KMS-11 (cell line): ENCODE results near the gene WIF1.

Source experiments
- H2AFZ ChIP-seq: fragments of 200-600 bp; sonication (generic); 2 replicates; pipeline ENCODE4 v1.6.1; 2016; ENCODE audit warnings: antibody characterized with exemption, mixed run types, low read depth
- H3K27ac ChIP-seq: fragments of 200-600 bp; sonication (generic); 2 replicates; pipeline ENCODE4 v1.6.1; 2016; ENCODE audit warnings: mild to moderate bottlenecking, mixed run types
- H3K27me3 ChIP-seq: fragments of 200-600 bp; sonication (generic); 2 replicates; pipeline ENCODE4 v1.6.1; 2017; ENCODE audit warnings: mild to moderate bottlenecking, low read depth, mixed run types, moderate library complexity; ENCODE audit not compliant: insufficient read depth
- H3K36me3 ChIP-seq: fragments of 200-600 bp; sonication (generic); 2 replicates; pipeline ENCODE4 v1.6.1; 2017; ENCODE audit warnings: mild to moderate bottlenecking, mixed run types; ENCODE audit not compliant: insufficient read depth
- H3K4me1 ChIP-seq: fragments of 200-600 bp; sonication (generic); 2 replicates; pipeline ENCODE4 v1.6.1; 2016; ENCODE audit warnings: mild to moderate bottlenecking, low read depth, mixed run types; ENCODE audit not compliant: poor library complexity, severe bottlenecking
- H3K4me2 ChIP-seq: fragments of 200-600 bp; sonication (generic); 2 replicates; pipeline ENCODE4 v1.7.0; 2016; ENCODE audit warnings: mild to moderate bottlenecking, mixed run types
- H3K4me3 ChIP-seq: fragments of 200-600 bp; sonication (generic); IDR thresholded peaks from 2 replicates; pipeline ENCODE4 v1.6.1; 2017; ENCODE audit warnings: low read depth, low read length, mixed read lengths; ENCODE audit not compliant: insufficient read depth
- H3K79me2 ChIP-seq: fragments of 200-600 bp; sonication (generic); 2 replicates; pipeline ENCODE4 v1.6.1; 2016; ENCODE audit warnings: low read depth, mixed run types; ENCODE audit not compliant: insufficient read depth
- H3K9ac ChIP-seq: fragments of 200-600 bp; sonication (generic); 2 replicates; pipeline ENCODE4 v1.6.1; 2016; ENCODE audit warnings: mild to moderate bottlenecking, mixed run types
- H4K20me1 ChIP-seq: fragments of 200-600 bp; sonication (generic); 2 replicates; pipeline ENCODE4 v1.6.1; 2016; ENCODE audit warnings: mild to moderate bottlenecking, mixed run types; ENCODE audit not compliant: insufficient read depth
- TF ChIP-seq, protein P1 (sequence below): fragments of 200-600 bp; sonication (generic); conservative IDR thresholded peaks from 2 replicates; pipeline ENCODE4 v1.6.1; 2017; ENCODE audit warnings: low read depth, mild to moderate bottlenecking, antibody characterized with exemption, low read length, moderate library complexity, mixed read lengths

WIF1 gene

DNA sequence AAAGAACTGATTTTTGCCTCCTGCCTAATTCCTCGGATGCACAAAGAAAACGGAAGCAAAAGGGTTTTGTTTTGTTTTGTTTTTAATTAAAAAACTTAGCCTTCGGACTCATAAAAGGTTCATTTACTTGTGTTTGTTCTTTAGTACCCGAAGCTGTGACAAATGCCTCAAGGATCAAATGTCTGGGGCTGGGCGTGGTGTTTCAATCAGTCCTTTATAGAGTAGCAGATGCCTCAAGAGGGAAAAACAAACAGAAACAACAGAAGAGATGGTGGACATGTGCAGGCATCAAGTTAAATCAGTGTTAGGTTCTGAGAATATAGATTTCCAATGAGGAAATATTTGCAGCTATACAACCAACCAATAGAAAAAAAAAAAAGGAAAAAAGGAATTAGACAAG, 1.6 kb upstream of the WIF1 start:
- Histone ChIP-seq H4K20me1 (no peaks in the 10 kb centered on the region), H2AFZ (no peak overlapping the region), H3K27me3 (no peaks in the 10 kb centered on the region), H3K4me2 (no peak overlapping the region), H3K4me1 (peaks cover 7% of the 10 kb centered on the region), H3K4me3 (no peak overlapping the region), H3K79me2 (no peaks in the 10 kb centered on the region), H3K27ac (no peak overlapping the region), H3K36me3 (no peaks in the 10 kb centered on the region), H3K9ac (no peak overlapping the region)
- TF ChIP-seq, protein P1, sequence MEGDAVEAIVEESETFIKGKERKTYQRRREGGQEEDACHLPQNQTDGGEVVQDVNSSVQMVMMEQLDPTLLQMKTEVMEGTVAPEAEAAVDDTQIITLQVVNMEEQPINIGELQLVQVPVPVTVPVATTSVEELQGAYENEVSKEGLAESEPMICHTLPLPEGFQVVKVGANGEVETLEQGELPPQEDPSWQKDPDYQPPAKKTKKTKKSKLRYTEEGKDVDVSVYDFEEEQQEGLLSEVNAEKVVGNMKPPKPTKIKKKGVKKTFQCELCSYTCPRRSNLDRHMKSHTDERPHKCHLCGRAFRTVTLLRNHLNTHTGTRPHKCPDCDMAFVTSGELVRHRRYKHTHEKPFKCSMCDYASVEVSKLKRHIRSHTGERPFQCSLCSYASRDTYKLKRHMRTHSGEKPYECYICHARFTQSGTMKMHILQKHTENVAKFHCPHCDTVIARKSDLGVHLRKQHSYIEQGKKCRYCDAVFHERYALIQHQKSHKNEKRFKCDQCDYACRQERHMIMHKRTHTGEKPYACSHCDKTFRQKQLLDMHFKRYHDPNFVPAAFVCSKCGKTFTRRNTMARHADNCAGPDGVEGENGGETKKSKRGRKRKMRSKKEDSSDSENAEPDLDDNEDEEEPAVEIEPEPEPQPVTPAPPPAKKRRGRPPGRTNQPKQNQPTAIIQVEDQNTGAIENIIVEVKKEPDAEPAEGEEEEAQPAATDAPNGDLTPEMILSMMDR, result no peak

DNA sequence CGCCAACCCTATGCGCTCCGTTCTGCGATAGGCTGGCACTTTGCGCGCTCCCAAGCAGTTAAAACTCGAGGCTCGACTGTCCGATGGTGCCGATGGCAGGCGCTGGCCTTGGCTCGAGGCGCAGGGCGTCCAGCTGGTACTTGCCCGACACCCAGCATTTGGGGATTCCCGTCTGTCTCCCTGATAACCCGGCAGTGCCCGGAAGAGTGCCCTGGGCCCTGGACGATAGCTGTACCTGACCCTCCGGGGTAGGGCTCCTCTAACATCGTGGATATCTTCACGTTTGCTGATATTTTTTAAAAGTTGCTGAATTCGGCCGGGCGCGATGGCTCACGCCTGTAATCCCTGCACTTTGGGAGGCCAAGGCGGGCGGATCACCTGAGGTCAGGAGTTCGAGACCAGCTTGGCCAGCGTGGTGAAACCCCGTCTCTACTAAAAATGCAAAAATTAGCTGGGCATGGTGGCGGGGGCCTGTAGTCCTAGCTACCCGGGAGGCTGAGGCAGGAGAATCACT, 908 bp upstream of the WIF1 start:
- Histone ChIP-seq H3K4me3 (no peak overlapping the region), H3K27me3 (no peaks in the 10 kb centered on the region), H2AFZ (no peak overlapping the region), H3K36me3 (no peaks in the 10 kb centered on the region), H4K20me1 (no peaks in the 10 kb centered on the region), H3K4me2 (no peak overlapping the region), H3K27ac (no peak overlapping the region), H3K9ac (no peak overlapping the region), H3K79me2 (no peaks in the 10 kb centered on the region), H3K4me1 (peaks cover 7% of the 10 kb centered on the region)
- TF ChIP-seq, protein P1, result no peak

DNA sequence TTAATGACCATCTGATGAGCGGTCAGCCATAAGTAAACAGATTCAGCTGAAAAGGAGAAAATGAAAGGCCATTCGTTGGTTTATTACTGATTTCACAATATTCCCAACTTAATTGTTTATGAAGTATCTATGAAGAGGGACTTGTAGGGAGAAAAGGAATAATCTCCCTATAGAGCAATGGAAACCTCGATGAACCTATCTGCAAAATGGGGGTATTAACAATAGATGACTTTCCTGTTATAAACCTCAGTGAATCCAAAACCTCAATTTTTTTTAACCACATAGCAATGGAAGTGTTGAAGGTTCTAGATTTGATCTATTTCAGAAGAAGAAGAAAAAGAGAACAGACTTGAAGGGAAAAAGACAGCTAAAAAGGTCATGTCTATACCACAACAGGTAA, 2.0 kb downstream of the WIF1 start:
- no peak overlapping the region for H3K4me3 ChIP-seq
- no peak overlapping the region for H2AFZ ChIP-seq
- H3K36me3 ChIP-seq, result no peaks in the 10 kb centered on the region
- peaks cover 7% of the 10 kb centered on the region for H3K4me1 ChIP-seq
- H3K27ac ChIP-seq, result no peak overlapping the region
- H3K27me3 ChIP-seq, result no peaks in the 10 kb centered on the region
- H3K9ac ChIP-seq, result no peak overlapping the region
- H3K4me2 ChIP-seq, result no peak overlapping the region
- TF ChIP-seq, protein P1, result no peak
- H4K20me1 ChIP-seq, result no peaks in the 10 kb centered on the region
- no peaks in the 10 kb centered on the region for H3K79me2 ChIP-seq

DNA sequence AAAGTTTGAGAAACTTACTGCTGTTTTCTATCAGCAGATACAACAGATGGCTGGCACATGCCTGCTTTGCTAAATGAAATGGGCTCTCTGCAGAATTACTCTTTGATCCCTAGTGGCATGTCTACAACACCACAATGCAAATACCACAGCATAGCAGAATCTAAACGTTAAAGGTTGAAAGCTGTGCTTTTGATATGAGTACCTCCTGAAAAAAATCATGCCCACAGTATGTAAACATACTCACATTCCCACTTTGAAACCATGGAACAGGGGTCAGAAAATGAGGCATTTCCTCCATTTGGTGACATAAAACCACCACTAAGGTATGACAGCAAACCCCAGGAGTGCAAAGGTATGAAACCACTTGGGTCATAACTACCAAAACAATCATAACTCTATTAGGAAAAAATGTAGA, 7.5 kb downstream of the WIF1 start:
- TF ChIP-seq, protein P1, result no peak
- Histone ChIP-seq H3K4me3 (no peak overlapping the region), H3K79me2 (no peaks in the 10 kb centered on the region), H3K27me3 (no peaks in the 10 kb centered on the region), H3K27ac (no peak overlapping the region), H4K20me1 (no peaks in the 10 kb centered on the region), H3K9ac (no peak overlapping the region), H3K4me2 (no peak overlapping the region), H3K36me3 (no peaks in the 10 kb centered on the region), H2AFZ (no peak overlapping the region), H3K4me1 (no peaks in the 10 kb centered on the region)
